Neural progenitor cell (in vitro differentiated cells): ENCODE results near the gene FNIP2. TPM values are rescaled to one million over a fixed set of nuclear protein-coding genes. Genes with fewer than 3 reads are reported as not detected.

Experiments used
- DNase-seq: peaks from one replicate; pipeline ENCODE4 v3.0.0-alpha.2; 2016; ENCODE audit warnings: low spot score
- H2AFZ ChIP-seq: fragments of 200-600 bp; sonication (generic); replicated peaks from 2 replicates; pipeline ENCODE4 v1.6.1; 2016; ENCODE audit warnings: antibody characterized with exemption
- H3F3A ChIP-seq: fragments of 200-600 bp; sonication (generic); 2 replicates; pipeline ENCODE4 v1.6.1; 2016; ENCODE audit warnings: antibody characterized with exemption, low read depth
- H3K27ac ChIP-seq: fragments of 200-600 bp; sonication (generic); 2 replicates; pipeline ENCODE4 v1.5.1; 2016; ENCODE audit warnings: mild to moderate bottlenecking
- H3K27me3 ChIP-seq: fragments of 200-600 bp; sonication (generic); 2 replicates; pipeline ENCODE4 v1.6.1; 2016; ENCODE audit warnings: mild to moderate bottlenecking, moderate library complexity
- H3K36me3 ChIP-seq: fragments of 200-600 bp; sonication (generic); 2 replicates; pipeline ENCODE4 v1.5.1; 2016
- H3K4me1 ChIP-seq: fragments of 200-600 bp; sonication (generic); 2 replicates; pipeline ENCODE4 v1.6.1; 2016; ENCODE audit warnings: mixed run types
- H3K4me2 ChIP-seq: fragments of 200-600 bp; sonication (generic); 2 replicates; pipeline ENCODE4 v1.6.1; 2016
- H3K4me3 ChIP-seq: fragments of 200-600 bp; sonication (generic); 2 replicates; pipeline ENCODE4 v1.5.1; 2016
- H3K79me2 ChIP-seq: fragments of 200-600 bp; sonication (generic); 2 replicates; pipeline ENCODE4 v1.6.1; 2016; ENCODE audit warnings: low read depth
- H3K9ac ChIP-seq: fragments of 200-600 bp; sonication (generic); 2 replicates; pipeline ENCODE4 v1.6.1; 2016
- H3K9me3 ChIP-seq: fragments of 200-600 bp; sonication (generic); 2 replicates; pipeline ENCODE4 v1.5.1; 2016; ENCODE audit warnings: low read depth
- H4K20me1 ChIP-seq: fragments of 200-600 bp; sonication (generic); 2 replicates; pipeline ENCODE4 v1.6.1; 2016; ENCODE audit warnings: low read depth
- H3K27ac Mint-ChIP-seq: 3 replicates; pipeline ENCODE4 v1.8.0; 2021; ENCODE audit warnings: mixed read lengths
- H3K27me3 Mint-ChIP-seq: 2 replicates; pipeline ENCODE4 v1.8.0; 2022; ENCODE audit warnings: low read depth, mild to moderate bottlenecking, inconsistent platforms, moderate library complexity, mixed read lengths; ENCODE audit not compliant: insufficient read depth
- H3K36me3 Mint-ChIP-seq: 3 replicates; pipeline ENCODE4 v1.8.0; 2021; ENCODE audit warnings: mixed read lengths
- H3K4me1 Mint-ChIP-seq: 3 replicates; pipeline ENCODE4 v1.8.0; 2021; ENCODE audit warnings: mixed read lengths
- H3K4me3 Mint-ChIP-seq: 3 replicates; pipeline ENCODE4 v1.8.0; 2021; ENCODE audit warnings: mild to moderate bottlenecking, moderate library complexity, mixed read lengths
- H3K9me3 Mint-ChIP-seq: 3 replicates; pipeline ENCODE4 v1.8.0; 2020; ENCODE audit warnings: mixed read lengths
- EZH2 ChIP-seq: fragments of 200-600 bp; sonication (generic); IDR thresholded peaks from 2 replicates; pipeline ENCODE4 v1.6.1; 2017; ENCODE audit warnings: antibody characterized with exemption, mild to moderate bottlenecking, moderate library complexity
- EZH2phosphoT487 ChIP-seq: fragments of 200-600 bp; sonication (generic); IDR thresholded peaks from 2 replicates; pipeline ENCODE4 v1.6.1; 2017; ENCODE audit warnings: antibody characterized with exemption
- total RNA-seq: library from RNA; depleted of rRNA; stranded (reverse); fragments of >200 nt; gene quantifications from 2 replicates; pipeline ENCODE4 v1.2.3, GENCODE V29; 2015; ENCODE audit warnings: low replicate concordance
- TF ChIP-seq, protein P1 (sequence below): fragments of 200-600 bp; sonication (generic); IDR thresholded peaks from 2 replicates; pipeline ENCODE4 v1.5.1; 2017; ENCODE audit warnings: antibody characterized with exemption, mild to moderate bottlenecking

Gene FNIP2
- total RNA-seq, 1 donor from 2014 or later = 10.5 TPM

DNA sequence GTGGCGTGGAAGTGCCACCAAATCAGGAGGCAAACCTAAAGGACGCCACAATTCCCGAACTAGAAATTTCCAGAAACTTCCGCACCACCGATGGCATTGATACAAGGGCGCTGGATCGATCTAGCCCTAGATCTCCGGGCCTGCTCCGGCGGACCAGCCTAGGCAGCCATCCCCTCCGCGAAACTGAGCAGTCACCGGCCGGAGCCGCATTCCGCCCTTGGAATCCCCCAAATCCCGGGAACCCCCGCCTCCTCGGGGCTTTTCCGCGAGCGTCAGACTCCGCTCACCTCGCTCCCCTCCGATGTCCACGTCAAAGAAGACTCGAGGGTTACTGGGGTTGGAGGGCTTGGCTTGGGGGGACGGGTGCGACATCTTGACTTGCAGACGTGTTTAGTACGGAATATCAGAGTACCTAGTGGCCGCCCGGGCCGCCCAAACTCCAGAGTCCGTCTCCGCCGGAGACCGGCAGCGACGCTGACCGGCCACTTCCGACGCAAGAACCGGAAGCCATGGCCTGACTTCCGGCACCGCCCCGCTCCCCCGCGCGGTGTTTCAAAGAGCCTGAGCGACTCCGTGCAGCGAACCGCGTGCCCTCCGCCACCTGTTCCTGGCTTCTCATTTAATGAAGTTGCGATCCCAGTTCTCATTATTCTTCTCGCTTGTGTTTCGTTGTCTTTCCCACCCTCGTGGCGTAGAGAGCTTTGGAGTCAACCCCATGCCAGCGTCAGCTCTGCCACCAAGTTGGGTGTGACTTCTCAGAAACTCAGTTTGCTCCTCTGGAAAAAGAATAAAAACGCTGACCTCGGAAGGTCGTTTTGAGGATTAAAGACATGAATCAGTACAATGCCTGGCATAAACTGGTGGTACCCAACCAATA lies 45.7 kb upstream of the FNIP2 start, which contains the start of gene PPID:
TSS of gene PPID (minus strand) at position 480 of the 877 bp plus-strand sequence. CDS start at position 372, 108 bp downstream.
- no peak for TF ChIP-seq EZH2phosphoT487
- Histone ChIP-seq H3K36me3 (peaks cover 6% of the 10 kb centered on the region), H3K9me3 (no peaks in the 10 kb centered on the region), H3K27me3 (no peaks in the 10 kb centered on the region), H4K20me1 (no peaks in the 10 kb centered on the region), H3K4me3 (peak within 1 kb of the TSS; percentile 81), H3K9ac (peak within 1 kb of the TSS; percentile 77), H3F3A (peaks cover 9% of the 10 kb centered on the region), H3K4me1 (peaks cover 3% of the 10 kb centered on the region), H3K27ac (peak within 1 kb of the TSS; percentile 87), H2AFZ (peak within 1 kb of the TSS; percentile 91), H3K4me2 (peak within 1 kb of the TSS; percentile 86), H3K79me2 (peaks cover 30% of the 10 kb centered on the region)
- peak; percentile 91 for DNase-seq
- Mint-ChIP-seq H3K9me3 (no peaks in the 10 kb centered on the region), H3K4me1 (peaks cover 18% of the 10 kb centered on the region), H3K27ac (peak within 1 kb of the TSS; percentile 94), H3K27me3 (peaks cover 2% of the 10 kb centered on the region), H3K4me3 (peak within 1 kb of the TSS; percentile 96), H3K36me3 (peaks cover 10% of the 10 kb centered on the region)

DNA sequence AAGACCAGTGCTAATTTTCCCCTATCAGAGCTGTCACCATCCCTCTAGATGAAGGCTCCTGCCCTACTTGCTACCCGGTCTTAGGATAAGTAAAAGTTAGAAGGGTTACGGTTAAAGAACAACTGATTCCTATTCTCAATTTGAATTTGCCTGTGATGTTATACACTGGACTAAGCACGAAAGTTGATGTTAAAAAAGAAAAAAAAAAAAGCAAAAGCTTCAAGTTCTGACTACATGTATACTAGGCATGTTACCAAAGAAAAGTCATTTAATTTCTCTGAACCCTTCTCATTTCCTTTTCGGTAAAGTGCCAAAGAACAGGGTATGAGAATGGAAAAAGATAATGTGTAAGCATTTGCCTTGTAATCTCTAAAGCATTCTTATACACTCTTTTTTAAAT lies 44.2 kb upstream of the FNIP2 start:
- Mint-ChIP-seq H3K36me3 (peaks cover 10% of the 10 kb centered on the region), H3K4me3 (peak overlapping the region; percentile 55), H3K27ac (no peak overlapping the region)

DNA sequence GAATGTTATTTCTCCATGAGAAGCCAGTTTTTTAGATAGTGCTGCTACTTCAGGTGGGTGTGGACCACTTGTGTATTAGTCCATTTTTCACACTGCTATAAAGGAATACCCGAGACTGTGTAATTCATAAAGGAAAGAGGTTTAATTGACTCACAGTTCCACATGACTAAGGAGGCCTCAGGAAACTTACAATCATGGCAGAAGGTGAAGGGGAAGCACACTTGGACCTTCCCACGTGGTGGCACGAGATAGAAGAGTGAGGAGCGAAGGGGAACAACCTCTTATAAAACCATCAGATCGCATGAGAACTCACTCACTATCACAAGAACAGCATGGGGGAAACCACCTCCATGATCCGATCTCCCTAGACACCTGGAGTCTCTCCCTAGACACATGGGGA lies 42.2 kb upstream of the FNIP2 start:
- Histone ChIP-seq H4K20me1 (no peaks in the 10 kb centered on the region), H3F3A (peaks cover 9% of the 10 kb centered on the region), H3K4me3 (no peak overlapping the region), H3K4me1 (peaks cover 3% of the 10 kb centered on the region), H3K9me3 (no peaks in the 10 kb centered on the region), H3K79me2 (peaks cover 15% of the 10 kb centered on the region), H3K9ac (no peak overlapping the region), H3K36me3 (peaks cover under 1% of the 10 kb centered on the region), H3K4me2 (no peak overlapping the region), H2AFZ (no peak overlapping the region), H3K27me3 (no peaks in the 10 kb centered on the region), H3K27ac (no peak overlapping the region)
- peaks cover under 1% of the 10 kb centered on the region for H3K36me3 Mint-ChIP-seq
- DNase-seq = no peak
- peaks cover 14% of the 10 kb centered on the region for H3K4me1 Mint-ChIP-seq
- TF ChIP-seq EZH2phosphoT487 = no peak
- TF ChIP-seq, protein P1, sequence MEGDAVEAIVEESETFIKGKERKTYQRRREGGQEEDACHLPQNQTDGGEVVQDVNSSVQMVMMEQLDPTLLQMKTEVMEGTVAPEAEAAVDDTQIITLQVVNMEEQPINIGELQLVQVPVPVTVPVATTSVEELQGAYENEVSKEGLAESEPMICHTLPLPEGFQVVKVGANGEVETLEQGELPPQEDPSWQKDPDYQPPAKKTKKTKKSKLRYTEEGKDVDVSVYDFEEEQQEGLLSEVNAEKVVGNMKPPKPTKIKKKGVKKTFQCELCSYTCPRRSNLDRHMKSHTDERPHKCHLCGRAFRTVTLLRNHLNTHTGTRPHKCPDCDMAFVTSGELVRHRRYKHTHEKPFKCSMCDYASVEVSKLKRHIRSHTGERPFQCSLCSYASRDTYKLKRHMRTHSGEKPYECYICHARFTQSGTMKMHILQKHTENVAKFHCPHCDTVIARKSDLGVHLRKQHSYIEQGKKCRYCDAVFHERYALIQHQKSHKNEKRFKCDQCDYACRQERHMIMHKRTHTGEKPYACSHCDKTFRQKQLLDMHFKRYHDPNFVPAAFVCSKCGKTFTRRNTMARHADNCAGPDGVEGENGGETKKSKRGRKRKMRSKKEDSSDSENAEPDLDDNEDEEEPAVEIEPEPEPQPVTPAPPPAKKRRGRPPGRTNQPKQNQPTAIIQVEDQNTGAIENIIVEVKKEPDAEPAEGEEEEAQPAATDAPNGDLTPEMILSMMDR = no peak
- no peak for TF ChIP-seq EZH2
- H3K4me3 Mint-ChIP-seq = no peak overlapping the region
- no peaks in the 10 kb centered on the region for H3K9me3 Mint-ChIP-seq
- peaks cover 2% of the 10 kb centered on the region for H3K27me3 Mint-ChIP-seq
- no peak overlapping the region for H3K27ac Mint-ChIP-seq

More for the DNA sequence above, 44.2 kb upstream of the FNIP2 start:
- Histone ChIP-seq H3K4me2 (no peak overlapping the region), H3K27ac (no peak overlapping the region), H4K20me1 (no peaks in the 10 kb centered on the region), H3K9me3 (no peaks in the 10 kb centered on the region), H3K4me3 (no peak overlapping the region), H3F3A (peaks cover 9% of the 10 kb centered on the region), H3K36me3 (peaks cover 4% of the 10 kb centered on the region), H3K27me3 (no peaks in the 10 kb centered on the region), H3K79me2 (peaks cover 30% of the 10 kb centered on the region), H3K4me1 (peaks cover 3% of the 10 kb centered on the region), H3K9ac (no peak overlapping the region), H2AFZ (no peak overlapping the region)
- peaks cover 18% of the 10 kb centered on the region for H3K4me1 Mint-ChIP-seq
- no peaks in the 10 kb centered on the region for H3K9me3 Mint-ChIP-seq
- DNase-seq = no peak
- peaks cover 2% of the 10 kb centered on the region for H3K27me3 Mint-ChIP-seq
- TF ChIP-seq, protein P1 = no peak
- TF ChIP-seq EZH2phosphoT487 (no peak), EZH2 (no peak)

DNA sequence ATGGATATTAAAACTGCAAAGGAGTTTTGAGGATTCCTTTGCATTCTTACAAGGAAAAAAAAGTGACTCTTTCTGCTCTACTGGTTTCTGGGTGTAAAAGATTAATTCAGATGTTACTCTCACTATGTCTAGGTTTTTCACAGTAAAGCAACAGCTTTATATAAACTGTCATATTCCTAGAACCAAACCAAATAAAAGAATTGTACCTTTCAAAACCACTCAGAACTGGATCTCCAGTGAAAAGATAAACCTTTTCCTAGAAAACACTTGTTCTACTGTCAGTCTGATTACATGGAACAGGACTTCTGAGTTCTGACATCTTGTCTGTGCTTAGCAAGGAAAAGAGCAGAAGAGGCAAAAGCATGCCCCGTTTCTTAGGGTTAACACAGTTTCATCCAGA lies 40.6 kb upstream of the FNIP2 start:
- peak overlapping the region; percentile 83 for H2AFZ ChIP-seq
- H3K27ac ChIP-seq = no peak overlapping the region
- H3K9me3 Mint-ChIP-seq = no peaks in the 10 kb centered on the region
- no peak overlapping the region for H3K27ac Mint-ChIP-seq
- no peaks in the 10 kb centered on the region for H3K9me3 ChIP-seq
- H3K27me3 Mint-ChIP-seq = peaks cover 2% of the 10 kb centered on the region
- no peaks in the 10 kb centered on the region for H3K27me3 ChIP-seq
- H3K36me3 ChIP-seq = no peaks in the 10 kb centered on the region
- H3K4me2 ChIP-seq = no peak overlapping the region
- TF ChIP-seq, protein P1 = no peak
- TF ChIP-seq EZH2 = no peak
- H4K20me1 ChIP-seq = no peaks in the 10 kb centered on the region
- no peaks in the 10 kb centered on the region for H3K79me2 ChIP-seq
- H3K4me3 Mint-ChIP-seq = no peak overlapping the region
- H3K4me3 ChIP-seq = no peak overlapping the region
- H3K4me1 ChIP-seq = no peaks in the 10 kb centered on the region
- H3K4me1 Mint-ChIP-seq = peaks cover 6% of the 10 kb centered on the region
- H3F3A ChIP-seq = peaks cover 9% of the 10 kb centered on the region
- DNase-seq = no peak
- no peaks in the 10 kb centered on the region for H3K36me3 Mint-ChIP-seq
- no peak overlapping the region for H3K9ac ChIP-seq
